K562 (cell line): Measurements from ENCODE around the gene SAE1. TPM values are rescaled to one million over a fixed set of nuclear protein-coding genes. Genes with fewer than 3 reads are reported as not detected.

Experiments
- CBFB ChIP-seq: sonication (generic); formaldehyde crosslinking; IDR thresholded peaks from 2 replicates; pipeline ENCODE4 v1.4.0; 2020; ENCODE audit warnings: mild to moderate bottlenecking, missing genetic modification reagents
- FUS ChIP-seq: fragments of 200-400 bp; formaldehyde crosslinking; optimal IDR thresholded peaks from 2 replicates; pipeline ENCODE3; 2017; ENCODE audit warnings: low read depth, low read length
- ILK ChIP-seq: fragments of 450-650 bp; IDR thresholded peaks from 2 replicates; pipeline ENCODE4 v1.6.1; 2016; ENCODE audit warnings: missing genetic modification characterization, low read depth, mild to moderate bottlenecking, missing compliant biosample characterization, moderate library complexity, borderline replicate concordance
- JUN ChIP-seq, 2 experiments: sonication (generic) in 1 of 2; formaldehyde crosslinking in 1 of 2; IDR thresholded peaks; 2 replicates each; pipeline versions ENCODE4 v1.6.1 to v1.8.0; 2012 to 2022; ENCODE audit warnings: borderline replicate concordance in 2 of 2, mild to moderate bottlenecking in 2 of 2, improper control_type of control experiment in 1 of 2, low read depth in 1 of 2, low read length in 1 of 2, missing genetic modification reagents in 1 of 2
- PHB ChIP-seq: fragments of 250-450 bp; sonication (Bioruptor Pico); IDR thresholded peaks from 2 replicates; pipeline ENCODE4 v1.5.0; 2021
- POU5F1 ChIP-seq: fragments of 150-350 bp; IDR thresholded peaks from 2 replicates; pipeline ENCODE4 v1.6.1; 2014; ENCODE audit warnings: borderline replicate concordance, low read length, low read depth, mild to moderate bottlenecking; ENCODE audit not compliant: partially characterized antibody
- TEAD1 ChIP-seq, 2 experiments: fragments of 450-650 bp in 1 of 2; sonication (generic) in 1 of 2; formaldehyde crosslinking; IDR thresholded peaks; 2 replicates each; pipeline versions ENCODE4 v1.4.0 to v1.8.0; 2020 to 2022; ENCODE audit warnings: mild to moderate bottlenecking in 2 of 2, missing genetic modification reagents in 1 of 2
- ZNF778 ChIP-seq: fragments of 450-650 bp; formaldehyde crosslinking; IDR thresholded peaks from 2 replicates; pipeline ENCODE4 v1.4.0; 2020; ENCODE audit warnings: mild to moderate bottlenecking, moderate library complexity
- polyA plus RNA-seq, 8 experiments: library from polyadenylated mRNA; depleted of rRNA in 4 of 8; stranded (reverse) in 5 of 8; unstranded in 3 of 8; fragments of >200 nt; fragmentation: Nextera tagmentation in 2 of 8; fragmentation: Illumina TruSeq in 1 of 8; extraction: Ambion mirVana in 2 of 8; extraction: Trizol in 1 of 8; gene quantifications; 2 replicates each; pipeline versions ENCODE4 v1.2.1 to v1.2.3, GENCODE V29; 2011 to 2014; ENCODE audit warnings: inconsistent platforms in 1 of 8, missing spikeins in 1 of 8
- total RNA-seq, 7 experiments: library from RNA; depleted of rRNA in 6 of 7; stranded (reverse); fragments of >200 nt in 6 of 7; fragmentation: Illumina TruSeq in 2 of 7; extraction: Trizol in 2 of 7; gene quantifications; 2 replicates each; pipeline versions ENCODE4 v1.2.1 to v1.2.3, GENCODE V29; 2011 to 2021; ENCODE audit warnings: low replicate concordance in 1 of 7
- TF ChIP-seq, protein P1 (sequence below): fragments of 250-450 bp; sonication (Bioruptor Pico); IDR thresholded peaks from 2 replicates; pipeline ENCODE4 v1.8.0; 2021; ENCODE audit warnings: mild to moderate bottlenecking, moderate library complexity
- TF ChIP-seq, protein P2 (sequence below): conservative IDR thresholded peaks from 2 replicates; pipeline ENCODE4 v1.6.1; 2011; ENCODE audit warnings: low read depth, mild to moderate bottlenecking, low read length; ENCODE audit not compliant: control insufficient read depth
- TF ChIP-seq, protein P3 (sequence below), 2 experiments: fragments of 450-650 bp in 1 of 2; sonication (generic) in 1 of 2; formaldehyde crosslinking; conservative IDR thresholded peaks; 2 replicates each; pipeline versions ENCODE4 v1.4.0 to v1.8.1; 2020 to 2022; ENCODE audit warnings: mild to moderate bottlenecking in 1 of 2, missing genetic modification reagents in 1 of 2
- TF ChIP-seq, protein P4 (sequence below): fragments of 250-450 bp; sonication (Bioruptor Pico); IDR thresholded peaks from 2 replicates; pipeline ENCODE4 v1.5.0; 2020; ENCODE audit warnings: mild to moderate bottlenecking, borderline replicate concordance
- TF ChIP-seq, protein P5 (sequence below): sonication (generic); formaldehyde crosslinking; IDR thresholded peaks from 2 replicates; pipeline ENCODE4 v1.8.0; 2022; ENCODE audit warnings: mild to moderate bottlenecking, missing genetic modification reagents
- TF ChIP-seq, protein P6 (sequence below): sonication (generic); formaldehyde crosslinking; IDR thresholded peaks from 2 replicates; pipeline ENCODE4 v1.8.0; 2022; ENCODE audit warnings: missing genetic modification reagents, mild to moderate bottlenecking, moderate library complexity, borderline replicate concordance

SAE1 gene
- total and polyA plus RNA-seq, 9 of the 15 experiments (the other 6 are each of a cell fraction or from before 2014, with no cell fraction given): 82.8 to 299 (median 217) TPM

DNA sequence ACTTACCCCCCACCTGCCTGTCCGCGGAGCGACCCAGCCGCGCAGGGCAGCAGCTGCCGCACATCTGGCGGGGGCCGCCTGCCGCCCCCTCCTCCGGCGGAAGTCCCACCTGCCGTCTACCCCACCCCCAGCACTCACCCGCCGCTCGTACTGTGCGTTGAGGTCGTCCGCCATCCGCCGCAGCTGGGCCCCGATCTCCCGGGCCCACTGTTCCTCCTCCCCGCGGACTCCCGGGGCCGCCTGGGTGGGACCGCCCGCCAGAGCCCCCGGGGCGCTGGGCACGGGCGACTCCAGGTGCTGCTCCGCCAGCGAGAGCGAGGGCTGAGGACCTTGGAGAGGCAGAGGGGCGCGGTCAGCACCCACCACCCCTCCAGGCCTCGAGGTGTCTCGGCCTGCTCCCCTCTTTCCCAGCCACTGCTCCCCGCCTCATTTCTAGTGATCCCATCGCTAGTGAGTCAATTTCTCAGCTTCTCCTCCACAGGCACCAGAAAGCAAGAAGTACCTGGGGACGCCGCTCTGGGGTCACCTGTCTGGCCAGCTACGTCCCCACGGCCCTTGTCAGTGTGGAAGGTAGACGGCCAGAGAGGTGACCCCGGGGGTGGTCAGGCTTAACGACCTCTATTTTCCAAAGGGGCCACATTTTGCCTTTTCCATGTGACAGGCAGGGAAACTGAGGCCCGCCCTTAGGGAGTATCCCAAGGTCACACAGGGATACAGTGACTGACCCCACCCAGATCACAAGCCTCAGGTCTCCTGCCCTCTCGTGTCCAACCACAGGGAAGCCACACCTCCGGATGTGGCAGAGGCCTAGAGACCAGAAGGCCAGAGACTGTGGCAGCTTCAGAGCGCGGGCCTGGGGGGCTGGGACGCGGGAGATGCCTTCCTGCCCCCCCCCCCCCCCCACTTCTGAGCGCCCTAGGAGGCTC, 96.1 kb downstream of the SAE1 start (continued):
- TF ChIP-seq POU5F1: no peak
- TF ChIP-seq, protein P1, sequence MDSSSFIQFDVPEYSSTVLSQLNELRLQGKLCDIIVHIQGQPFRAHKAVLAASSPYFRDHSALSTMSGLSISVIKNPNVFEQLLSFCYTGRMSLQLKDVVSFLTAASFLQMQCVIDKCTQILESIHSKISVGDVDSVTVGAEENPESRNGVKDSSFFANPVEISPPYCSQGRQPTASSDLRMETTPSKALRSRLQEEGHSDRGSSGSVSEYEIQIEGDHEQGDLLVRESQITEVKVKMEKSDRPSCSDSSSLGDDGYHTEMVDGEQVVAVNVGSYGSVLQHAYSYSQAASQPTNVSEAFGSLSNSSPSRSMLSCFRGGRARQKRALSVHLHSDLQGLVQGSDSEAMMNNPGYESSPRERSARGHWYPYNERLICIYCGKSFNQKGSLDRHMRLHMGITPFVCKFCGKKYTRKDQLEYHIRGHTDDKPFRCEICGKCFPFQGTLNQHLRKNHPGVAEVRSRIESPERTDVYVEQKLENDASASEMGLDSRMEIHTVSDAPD (CRISPR knock-in tag): no peak
- peak; percentile 99 for TF ChIP-seq FUS
- no peak for TF ChIP-seq ZNF778 (CRISPR knock-in tag)
- TF ChIP-seq, protein P2, sequence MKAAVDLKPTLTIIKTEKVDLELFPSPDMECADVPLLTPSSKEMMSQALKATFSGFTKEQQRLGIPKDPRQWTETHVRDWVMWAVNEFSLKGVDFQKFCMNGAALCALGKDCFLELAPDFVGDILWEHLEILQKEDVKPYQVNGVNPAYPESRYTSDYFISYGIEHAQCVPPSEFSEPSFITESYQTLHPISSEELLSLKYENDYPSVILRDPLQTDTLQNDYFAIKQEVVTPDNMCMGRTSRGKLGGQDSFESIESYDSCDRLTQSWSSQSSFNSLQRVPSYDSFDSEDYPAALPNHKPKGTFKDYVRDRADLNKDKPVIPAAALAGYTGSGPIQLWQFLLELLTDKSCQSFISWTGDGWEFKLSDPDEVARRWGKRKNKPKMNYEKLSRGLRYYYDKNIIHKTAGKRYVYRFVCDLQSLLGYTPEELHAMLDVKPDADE: peak; percentile 73; the same call in 1 of the 2 replicates
- peak; percentile 84 for TF ChIP-seq CBFB (CRISPR knock-in tag)
- no peak for TF ChIP-seq JUN (IDR thresholded peaks at IDR 0.05; ENCODE audit: borderline replicate concordance, low read depth, low read length)
- no peak for TF ChIP-seq JUN (CRISPR knock-in tag; IDR thresholded peaks at IDR 0.05; ENCODE audit: borderline replicate concordance)
- TF ChIP-seq, protein P3, sequence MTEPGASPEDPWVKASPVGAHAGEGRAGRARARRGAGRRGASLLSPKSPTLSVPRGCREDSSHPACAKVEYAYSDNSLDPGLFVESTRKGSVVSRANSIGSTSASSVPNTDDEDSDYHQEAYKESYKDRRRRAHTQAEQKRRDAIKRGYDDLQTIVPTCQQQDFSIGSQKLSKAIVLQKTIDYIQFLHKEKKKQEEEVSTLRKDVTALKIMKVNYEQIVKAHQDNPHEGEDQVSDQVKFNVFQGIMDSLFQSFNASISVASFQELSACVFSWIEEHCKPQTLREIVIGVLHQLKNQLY (CRISPR knock-in tag; conservative IDR thresholded peaks at IDR 0.05): no peak
- TF ChIP-seq PHB: no peak
- TF ChIP-seq, protein P4, sequence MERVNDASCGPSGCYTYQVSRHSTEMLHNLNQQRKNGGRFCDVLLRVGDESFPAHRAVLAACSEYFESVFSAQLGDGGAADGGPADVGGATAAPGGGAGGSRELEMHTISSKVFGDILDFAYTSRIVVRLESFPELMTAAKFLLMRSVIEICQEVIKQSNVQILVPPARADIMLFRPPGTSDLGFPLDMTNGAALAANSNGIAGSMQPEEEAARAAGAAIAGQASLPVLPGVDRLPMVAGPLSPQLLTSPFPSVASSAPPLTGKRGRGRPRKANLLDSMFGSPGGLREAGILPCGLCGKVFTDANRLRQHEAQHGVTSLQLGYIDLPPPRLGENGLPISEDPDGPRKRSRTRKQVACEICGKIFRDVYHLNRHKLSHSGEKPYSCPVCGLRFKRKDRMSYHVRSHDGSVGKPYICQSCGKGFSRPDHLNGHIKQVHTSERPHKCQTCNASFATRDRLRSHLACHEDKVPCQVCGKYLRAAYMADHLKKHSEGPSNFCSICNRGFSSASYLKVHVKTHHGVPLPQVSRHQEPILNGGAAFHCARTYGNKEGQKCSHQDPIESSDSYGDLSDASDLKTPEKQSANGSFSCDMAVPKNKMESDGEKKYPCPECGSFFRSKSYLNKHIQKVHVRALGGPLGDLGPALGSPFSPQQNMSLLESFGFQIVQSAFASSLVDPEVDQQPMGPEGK: peak; percentile 21
- no peak for TF ChIP-seq ILK (tag)
- TF ChIP-seq, protein P5, sequence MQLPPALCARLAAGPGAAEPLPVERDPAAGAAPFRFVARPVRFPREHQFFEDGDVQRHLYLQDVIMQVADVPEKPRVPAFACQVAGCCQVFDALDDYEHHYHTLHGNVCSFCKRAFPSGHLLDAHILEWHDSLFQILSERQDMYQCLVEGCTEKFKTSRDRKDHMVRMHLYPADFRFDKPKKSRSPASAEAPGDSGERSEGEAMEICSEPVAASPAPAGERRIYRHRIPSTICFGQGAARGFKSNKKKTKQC (CRISPR knock-in tag): 0 out of 2 replicates have a peak, but pooled peaks have one; percentile 8
- peak in 1 of 2 experiments; percentile 51; a peak in 2 of 4 replicates for TF ChIP-seq TEAD1 (CRISPR knock-in tag; IDR thresholded peaks at IDR 0.05)
- TF ChIP-seq, protein P6, sequence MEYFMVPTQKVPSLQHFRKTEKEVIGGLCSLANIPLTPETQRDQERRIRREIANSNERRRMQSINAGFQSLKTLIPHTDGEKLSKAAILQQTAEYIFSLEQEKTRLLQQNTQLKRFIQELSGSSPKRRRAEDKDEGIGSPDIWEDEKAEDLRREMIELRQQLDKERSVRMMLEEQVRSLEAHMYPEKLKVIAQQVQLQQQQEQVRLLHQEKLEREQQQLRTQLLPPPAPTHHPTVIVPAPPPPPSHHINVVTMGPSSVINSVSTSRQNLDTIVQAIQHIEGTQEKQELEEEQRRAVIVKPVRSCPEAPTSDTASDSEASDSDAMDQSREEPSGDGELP (CRISPR knock-in tag): peak; percentile 35; the same call in 1 of the 2 replicates
